Neuronal stem cell (in vitro differentiated cells): ENCODE measurements around the gene WNT11.
A peak's percentile ranks its signal among the peaks of the same experiment; 100 is the strongest.

Experiments used
- DNase-seq: peaks from one replicate; pipeline ENCODE4 v3.0.0-alpha.2; 2013; ENCODE audit warnings: low spot score
- H2AFZ ChIP-seq: one replicate; pipeline ENCODE4 v1.6.1; 2013; ENCODE audit warnings: mild to moderate bottlenecking, low read length, inconsistent platforms
- H2AK5ac ChIP-seq: 2 replicates; pipeline ENCODE4 v1.6.1; 2013; ENCODE audit warnings: low read depth, mild to moderate bottlenecking, inconsistent platforms, low read length, moderate library complexity, mixed read lengths
- H2BK120ac ChIP-seq: 2 replicates; pipeline ENCODE4 v1.6.1; 2013; ENCODE audit warnings: low read depth, mild to moderate bottlenecking, inconsistent platforms, low read length, moderate library complexity, mixed read lengths
- H2BK12ac ChIP-seq: one replicate; pipeline ENCODE4 v1.6.1; 2013; ENCODE audit warnings: low read length, inconsistent platforms
- H2BK15ac ChIP-seq: 2 replicates; pipeline ENCODE4 v1.6.1; 2013; ENCODE audit warnings: mild to moderate bottlenecking, low read length, inconsistent platforms, mixed read lengths
- H2BK5ac ChIP-seq: one replicate; pipeline ENCODE4 v1.6.1; 2013; ENCODE audit warnings: inconsistent platforms, mild to moderate bottlenecking, low read length, moderate library complexity
- H3K14ac ChIP-seq: one replicate; pipeline ENCODE4 v1.6.1; 2013; ENCODE audit warnings: low read length, inconsistent platforms
- H3K18ac ChIP-seq: 2 replicates; pipeline ENCODE4 v1.6.1; 2013; ENCODE audit warnings: low read length, inconsistent platforms
- H3K23ac ChIP-seq: 2 replicates; pipeline ENCODE4 v1.6.1; 2013; ENCODE audit warnings: low read depth, mild to moderate bottlenecking, mixed read lengths, low read length, inconsistent platforms; ENCODE audit not compliant: poor library complexity
- H3K27ac ChIP-seq: replicated peaks from 3 replicates; pipeline ENCODE4 v1.5.1; 2013; ENCODE audit warnings: low read length, inconsistent platforms
- H3K27me3 ChIP-seq, 3 experiments: 2 replicates each; pipeline ENCODE4 v1.6.1; 2013; ENCODE audit warnings: low read length in 3 of 3, mild to moderate bottlenecking in 2 of 3, inconsistent platforms in 1 of 3, low read depth in 1 of 3, mixed read lengths in 1 of 3, moderate library complexity in 1 of 3; ENCODE audit not compliant: control insufficient read depth in 3 of 3, insufficient read depth in 3 of 3
- H3K36me3 ChIP-seq, 2 donors: replicated peaks in 1 of 2; 2 replicates each; pipeline ENCODE4 v1.6.1; 2013; ENCODE audit warnings: low read length in 2 of 2; ENCODE audit not compliant: control insufficient read depth in 2 of 2, insufficient read depth in 2 of 2
- H3K4ac ChIP-seq: 2 replicates; pipeline ENCODE4 v1.6.1; 2013; ENCODE audit warnings: inconsistent platforms, mild to moderate bottlenecking, low read length, moderate library complexity
- H3K4me1 ChIP-seq, 2 donors: 1 replicate in 1 of 2; 2 replicates in 1 of 2; pipeline ENCODE4 v1.6.1; 2013; ENCODE audit warnings: low read length in 2 of 2, low read depth in 1 of 2; ENCODE audit not compliant: control insufficient read depth in 2 of 2, insufficient read depth in 1 of 2
- H3K4me2 ChIP-seq: one replicate; pipeline ENCODE4 v1.6.1; 2013; ENCODE audit warnings: mild to moderate bottlenecking, low read length, inconsistent platforms; ENCODE audit not compliant: insufficient read depth, poor library complexity, severe bottlenecking
- H3K4me3 ChIP-seq, 2 donors: 2 replicates each; pipeline ENCODE4 v1.5.1; 2013; ENCODE audit warnings: low read length in 2 of 2, mild to moderate bottlenecking in 2 of 2, inconsistent platforms in 1 of 2, moderate library complexity in 1 of 2
- H3K79me1 ChIP-seq: one replicate; pipeline ENCODE4 v1.6.1; 2013; ENCODE audit warnings: low read depth, mild to moderate bottlenecking, inconsistent platforms, low read length, moderate library complexity
- H3K9ac ChIP-seq: one replicate; pipeline ENCODE4 v1.6.1; 2013; ENCODE audit warnings: mild to moderate bottlenecking, low read depth, low read length, inconsistent platforms; ENCODE audit not compliant: poor library complexity
- H3K9me3 ChIP-seq, 2 donors: replicated peaks in 1 of 2; 2 replicates each; pipeline versions ENCODE3 to v1.6.1; 2013; ENCODE audit warnings: low read length in 2 of 2, mild to moderate bottlenecking in 2 of 2, inconsistent platforms in 1 of 2, low read depth in 1 of 2, mixed read lengths in 1 of 2, moderate library complexity in 1 of 2; ENCODE audit not compliant: control insufficient read depth in 2 of 2, insufficient read depth in 1 of 2
- H4K8ac ChIP-seq: one replicate; pipeline ENCODE4 v1.6.1; 2013; ENCODE audit warnings: low read depth, mild to moderate bottlenecking, inconsistent platforms, low read length, moderate library complexity
- H4K91ac ChIP-seq: one replicate; pipeline ENCODE4 v1.6.1; 2013; ENCODE audit warnings: low read length, low read depth, mild to moderate bottlenecking, inconsistent platforms; ENCODE audit not compliant: poor library complexity
- WGBS, 2 donors: extraction: QIAGEN DNeasy Blood & Tissue Kit; methylation state at CpG; one replicate each; pipeline ENCODE4 v1.1.7; 2013; ENCODE audit warnings: missing lambda C conversion rate in 2 of 2, mixed read lengths in 1 of 2; ENCODE audit not compliant: insufficient read length in 2 of 2, insufficient replicate concordance in 1 of 2; ENCODE audit errors: extremely low coverage in 2 of 2; 5-methylcytosine and 5-hydroxymethylcytosine counted together

WNT11 gene

DNA sequence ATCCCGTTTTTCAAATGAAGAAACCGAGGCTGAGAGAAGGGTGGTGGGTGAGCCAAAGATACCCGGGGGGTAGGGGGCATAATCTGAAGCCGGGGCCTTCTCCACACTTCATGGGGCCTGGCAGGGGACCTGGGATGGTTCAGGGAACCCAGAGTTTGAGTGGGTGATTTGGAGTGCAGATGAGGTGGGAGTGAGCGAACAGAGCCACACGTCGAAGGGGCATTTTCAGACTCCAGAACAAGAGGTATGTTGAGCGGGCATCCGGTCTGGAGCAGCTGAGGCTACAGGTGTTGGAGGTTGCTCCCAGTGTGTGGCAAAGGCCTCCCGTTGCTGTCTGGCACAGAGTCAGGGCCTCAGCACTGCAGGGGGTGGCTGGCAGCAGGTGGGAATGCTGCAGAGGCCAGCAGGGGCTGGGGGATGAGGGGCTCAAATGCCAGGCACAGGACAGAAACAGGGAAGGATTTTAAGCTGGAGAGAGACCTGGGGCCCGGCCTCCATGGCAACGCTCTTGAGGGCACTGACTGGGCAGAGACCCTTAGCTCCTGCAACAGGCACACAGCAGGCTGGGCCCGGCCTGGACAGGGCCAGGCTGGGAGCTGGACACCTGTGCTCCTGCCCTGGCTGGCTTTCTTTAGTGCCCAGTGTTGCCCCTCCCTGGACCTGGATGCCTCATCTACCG is 46.2 kb downstream of the WNT11 start:
- no peak overlapping the region for H3K4me2 ChIP-seq
- no peak overlapping the region for H4K8ac ChIP-seq
- no peak overlapping the region for H2BK120ac ChIP-seq
- peak overlapping the region; percentile 53 for H3K18ac ChIP-seq
- no peak for DNase-seq
- H3K4me3 ChIP-seq = no peak overlapping the region
- peak overlapping the region; percentile 59 for H3K23ac ChIP-seq
- no peak overlapping the region for H3K27ac ChIP-seq
- H3K4me1 ChIP-seq = peaks cover 0 to 3% of the 10 kb centered on the region in 2 donors
- no peak overlapping the region for H3K9ac ChIP-seq
- WGBS, 2 donors = no CpG with 5 or more reads among the region's 14 CpGs
- no peaks in the 10 kb centered on the region for H3K9me3 ChIP-seq
- no peaks in the 10 kb centered on the region for H3K36me3 ChIP-seq
- peak overlapping the region; percentile 77 for H2BK12ac ChIP-seq
- no peaks in the 10 kb centered on the region for H3K79me1 ChIP-seq
- no peak overlapping the region for H2BK15ac ChIP-seq
- H3K4ac ChIP-seq = peak overlapping the region; percentile 10
- H2AFZ ChIP-seq = no peak overlapping the region
- no peak overlapping the region for H2BK5ac ChIP-seq
- H4K91ac ChIP-seq = no peak overlapping the region
- H2AK5ac ChIP-seq = peak overlapping the region; percentile 15
- H3K27me3 ChIP-seq = peaks cover 0 to 30% (median 0%) of the 10 kb centered on the region in 3 experiments
- no peak overlapping the region for H3K14ac ChIP-seq

DNA sequence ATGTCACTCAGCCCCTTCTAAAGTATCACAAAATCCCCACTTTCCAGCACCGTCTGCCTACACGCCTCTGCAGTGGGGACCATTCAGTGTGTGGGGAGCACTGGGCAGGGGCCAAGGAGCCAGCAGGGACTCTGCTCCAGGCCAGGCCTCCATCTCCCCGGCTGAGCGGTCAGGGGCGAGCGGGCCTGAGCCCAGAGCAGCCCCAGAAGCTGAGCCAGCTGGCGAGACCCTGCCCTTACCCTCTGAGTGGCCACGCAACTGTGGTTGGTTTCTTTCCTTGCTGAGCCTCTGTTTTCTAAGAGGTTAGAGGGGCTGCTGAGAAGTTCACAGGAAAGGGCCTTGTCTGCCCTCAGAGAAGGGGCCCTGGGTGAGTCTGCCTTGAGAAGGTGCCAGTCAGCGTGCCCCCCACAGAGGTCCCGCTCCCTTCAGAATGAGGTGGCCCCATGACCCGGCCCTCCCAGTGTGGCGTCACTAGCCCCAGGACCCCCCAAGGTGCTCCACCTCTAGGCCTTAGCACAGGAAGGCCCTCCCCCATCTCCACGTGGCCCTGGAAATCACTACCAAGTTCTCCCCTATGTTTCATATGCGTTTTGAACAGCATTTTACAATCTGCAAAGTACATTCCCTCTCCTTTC is 46.9 kb downstream of the WNT11 start:
- Histone ChIP-seq H3K36me3 (no peaks in the 10 kb centered on the region), H3K4ac (no peak overlapping the region), H2BK120ac (no peak overlapping the region), H3K9ac (no peak overlapping the region), H3K23ac (no peak overlapping the region), H4K8ac (no peak overlapping the region), H3K27me3 (peaks cover 0 to 29% (median 0%) of the 10 kb centered on the region in 3 experiments), H3K9me3 (no peaks in the 10 kb centered on the region), H3K27ac (no peak overlapping the region), H3K18ac (peak overlapping the region; percentile 35), H2BK5ac (no peak overlapping the region), H3K14ac (no peak overlapping the region), H3K79me1 (no peaks in the 10 kb centered on the region), H3K4me3 (no peak overlapping the region), H2AFZ (no peak overlapping the region), H2BK15ac (no peak overlapping the region), H2BK12ac (no peak overlapping the region), H3K4me1 (peaks cover 0 to 3% of the 10 kb centered on the region in 2 donors), H4K91ac (no peak overlapping the region), H2AK5ac (no peak overlapping the region), H3K4me2 (no peak overlapping the region)
- no peak for DNase-seq
- WGBS, 2 donors = no CpG with 5 or more reads among the region's 14 CpGs

DNA sequence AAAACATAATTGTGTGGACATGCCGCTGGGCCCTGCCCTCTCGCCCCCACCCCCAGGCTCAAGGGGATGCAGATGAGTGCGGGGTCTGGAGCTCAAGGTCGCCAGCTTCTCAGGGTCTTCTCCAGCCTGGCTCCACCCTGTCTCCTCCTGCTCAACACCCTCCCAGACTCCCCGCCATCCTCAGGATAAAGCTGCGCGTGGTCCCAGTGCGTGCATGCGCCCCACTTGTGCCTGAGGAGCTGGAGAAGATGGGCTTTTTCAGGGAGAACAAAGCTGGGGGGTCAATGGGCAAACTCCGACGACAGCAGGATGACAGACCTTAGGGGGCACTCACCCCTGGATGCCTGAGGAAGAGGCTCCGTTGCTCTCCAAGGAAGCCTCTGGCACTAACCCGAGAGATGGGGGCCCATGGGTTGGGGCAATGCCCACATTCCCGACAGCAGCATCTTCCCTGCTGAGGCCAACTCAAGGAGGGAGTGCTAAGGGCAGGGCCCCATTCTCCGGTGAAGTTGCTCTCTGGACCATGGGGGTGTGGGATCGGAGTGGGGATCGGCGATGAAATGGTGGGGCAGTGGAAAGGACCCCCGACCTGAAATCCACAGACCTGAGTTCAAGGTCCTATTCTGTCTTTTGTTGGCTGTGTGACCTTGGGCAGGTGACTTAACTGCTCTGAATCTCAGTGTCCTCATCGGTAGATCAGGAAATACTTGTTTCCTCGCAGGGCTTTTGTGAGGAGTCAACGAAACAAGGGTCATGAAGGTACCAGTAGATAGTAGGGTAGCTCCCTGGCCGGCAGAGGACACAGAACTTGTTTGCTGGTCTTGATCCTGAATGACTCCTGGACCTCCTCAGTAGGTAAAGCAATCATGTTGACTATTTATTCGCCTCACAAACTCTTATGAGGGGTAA is 47.7 kb downstream of the WNT11 start:
- no peak overlapping the region for H3K4me3 ChIP-seq
- no peak overlapping the region for H3K4me2 ChIP-seq
- H4K8ac ChIP-seq = no peak overlapping the region
- peaks cover 0 to 3% of the 10 kb centered on the region in 2 donors for H3K4me1 ChIP-seq
- DNase-seq = no peak
- no peak overlapping the region for H2AFZ ChIP-seq
- no peak overlapping the region for H3K4ac ChIP-seq
- no peak overlapping the region for H3K18ac ChIP-seq
- peaks cover 0 to 32% (median 0%) of the 10 kb centered on the region in 3 experiments for H3K27me3 ChIP-seq
- H3K9me3 ChIP-seq = no peaks in the 10 kb centered on the region
- H3K36me3 ChIP-seq = no peaks in the 10 kb centered on the region
- no peak overlapping the region for H3K23ac ChIP-seq
- no peak overlapping the region for H2BK12ac ChIP-seq
- no peak overlapping the region for H3K27ac ChIP-seq
- H2BK5ac ChIP-seq = no peak overlapping the region
- H2AK5ac ChIP-seq = no peak overlapping the region
- no peak overlapping the region for H3K9ac ChIP-seq
- no peak overlapping the region for H3K14ac ChIP-seq
- WGBS, 2 donors = no CpG with 5 or more reads among the region's 24 CpGs
- H4K91ac ChIP-seq = no peak overlapping the region
- H3K79me1 ChIP-seq = no peaks in the 10 kb centered on the region
- H2BK15ac ChIP-seq = no peak overlapping the region
- H2BK120ac ChIP-seq = no peak overlapping the region

DNA sequence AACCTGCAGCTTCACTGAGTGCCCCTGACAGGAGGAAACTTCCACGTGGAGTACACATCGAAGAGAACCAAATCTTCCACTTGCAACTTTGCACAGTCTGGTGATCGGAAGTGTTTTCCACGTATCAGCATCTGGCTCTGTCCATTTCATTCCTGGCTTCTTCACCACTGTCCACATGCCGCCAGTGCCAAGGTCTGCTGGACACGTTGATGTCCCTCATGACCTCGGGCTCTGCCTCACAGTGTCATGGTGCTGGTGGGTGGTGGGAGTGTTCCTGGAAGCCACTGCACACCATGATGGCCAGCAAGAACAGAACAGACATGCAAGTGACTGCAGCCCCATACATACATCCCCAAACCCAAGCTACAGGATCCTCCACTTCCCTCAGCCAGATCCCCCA is 48.4 kb downstream of the WNT11 start:
- H2BK15ac ChIP-seq = no peak overlapping the region
- H3K4me2 ChIP-seq = no peak overlapping the region
- H4K91ac ChIP-seq = no peak overlapping the region
- H3K18ac ChIP-seq = no peak overlapping the region
- H3K9me3 ChIP-seq = no peaks in the 10 kb centered on the region
- peak overlapping the region; percentile 12 for H3K23ac ChIP-seq
- H3K9ac ChIP-seq = no peak overlapping the region
- no peak overlapping the region for H2BK5ac ChIP-seq
- H4K8ac ChIP-seq = no peak overlapping the region
- H3K4ac ChIP-seq = no peak overlapping the region
- H2AK5ac ChIP-seq = no peak overlapping the region
- H3K79me1 ChIP-seq = no peaks in the 10 kb centered on the region
- no peak overlapping the region for H3K14ac ChIP-seq
- no peak overlapping the region for H2BK12ac ChIP-seq
- H3K4me3 ChIP-seq = no peak overlapping the region
- no peak overlapping the region for H2AFZ ChIP-seq
- H3K36me3 ChIP-seq = no peaks in the 10 kb centered on the region
- DNase-seq = no peak
- peaks cover 0 to 3% of the 10 kb centered on the region in 2 donors for H3K4me1 ChIP-seq
- no CpG with 5 or more reads among the region's 7 CpGs for whole genome bisulfite sequencing, 2 donors
- H3K27me3 ChIP-seq = peaks cover 0 to 32% (median 0%) of the 10 kb centered on the region in 3 experiments
- H2BK120ac ChIP-seq = no peak overlapping the region
- H3K27ac ChIP-seq = no peak overlapping the region
